GM12891 (cell line): ENCODE measurements around the gene YAF2.

Experiments used
- DNase-seq: peaks from one replicate; pipeline ENCODE4 v3.0.0; 2011; ENCODE audit warnings: low spot score; ENCODE audit not compliant: insufficient read length
- FAIRE-seq: peaks from 2 replicates; lab custom pipeline; 2011; peaks lifted over from hg19 to GRCh38; lab: Jason Lieb, UNC
- PAX5 ChIP-seq: IDR thresholded peaks from 2 replicates; pipeline ENCODE4 v1.6.1; 2011; ENCODE audit warnings: low read length, moderate library complexity, mild to moderate bottlenecking; ENCODE audit not compliant: insufficient read depth, severe bottlenecking
- POLR2A ChIP-seq: IDR thresholded peaks from 2 replicates; pipeline ENCODE4 v1.6.1; 2011; ENCODE audit warnings: low read depth, low read length, control low read depth
- POLR2AphosphoS5 ChIP-seq: IDR thresholded peaks from 2 replicates; pipeline ENCODE4 v1.6.1; 2011; ENCODE audit warnings: low read depth, low read length, control low read depth
- POU2F2 ChIP-seq: IDR thresholded peaks from 2 replicates; pipeline ENCODE4 v1.6.1; 2011; ENCODE audit warnings: low read depth, mild to moderate bottlenecking, control low read depth, low read length, moderate library complexity
- SPI1 ChIP-seq: IDR thresholded peaks from 2 replicates; pipeline ENCODE4 v1.6.1; 2011; ENCODE audit warnings: low read depth, low read length, control low read depth
- TAF1 ChIP-seq: IDR thresholded peaks from 2 replicates; pipeline ENCODE4 v1.6.1; 2011; ENCODE audit warnings: low read depth, low read length, control low read depth

The YAF2 gene

DNA sequence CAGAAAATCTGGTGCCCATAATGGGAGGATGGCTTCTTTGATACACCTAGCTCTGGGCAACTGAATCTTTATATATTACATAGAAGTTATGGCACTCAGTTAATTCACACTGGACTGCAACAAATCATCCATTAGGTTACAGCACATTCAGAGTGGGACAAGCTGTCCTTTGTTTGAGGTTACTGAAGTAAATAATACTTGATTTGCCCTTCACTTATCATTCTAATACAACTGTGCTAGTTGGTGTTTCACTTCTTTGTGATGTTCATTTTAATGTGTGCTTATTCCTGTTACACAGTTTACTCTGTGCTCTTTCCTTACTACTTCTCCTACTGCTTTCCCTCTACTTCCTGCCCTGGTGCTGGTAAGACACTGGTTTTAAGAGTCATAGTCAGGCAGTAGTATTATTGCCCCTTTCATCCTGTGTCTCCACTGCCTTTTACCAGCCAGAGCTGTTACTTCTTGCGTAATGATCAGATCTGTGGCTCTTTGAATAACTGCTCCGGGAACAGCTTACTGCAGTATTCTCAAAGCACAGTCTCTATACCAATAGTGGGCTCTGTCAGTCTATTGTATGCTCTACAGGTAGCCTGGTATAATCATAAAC is 57.0 kb downstream of the YAF2 start:
- no peak for DNase-seq
- TF ChIP-seq POLR2A (no peak), SPI1 (no peak), POU2F2 (no peak), TAF1 (no peak), POLR2AphosphoS5 (no peak), PAX5 (no peak)
- FAIRE-seq, result peak; percentile 16

DNA sequence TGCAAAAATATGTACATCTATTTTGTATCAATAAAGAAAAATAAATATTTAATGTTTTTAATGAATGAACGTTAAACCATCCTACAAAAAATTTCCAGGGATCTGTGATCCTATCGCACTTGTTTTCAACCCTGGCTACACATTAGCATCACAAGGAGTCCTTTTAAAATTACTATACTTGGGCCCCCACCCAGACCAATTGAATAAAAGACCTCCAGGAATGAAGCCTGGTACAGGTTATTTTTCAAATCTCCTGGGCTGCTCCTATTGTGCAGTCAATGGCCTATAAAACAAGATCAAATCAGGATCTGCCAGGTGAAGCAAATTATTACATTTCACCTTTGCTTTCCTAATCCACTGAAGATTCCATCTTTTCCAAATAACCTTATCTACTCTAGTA is 59.9 kb downstream of the YAF2 start:
- FAIRE-seq, result no peak
- TF ChIP-seq POU2F2, result no peak
- DNase-seq, result no peak

GRCh38 chr12:42174978-42175377 is 63.1 kb downstream of the YAF2 start:
- TF ChIP-seq PAX5 (no peak), POU2F2 (no peak), POLR2AphosphoS5 (no peak), TAF1 (no peak), POLR2A (no peak), SPI1 (no peak)
- FAIRE-seq (no peak), DNase-seq (no peak)

DNA sequence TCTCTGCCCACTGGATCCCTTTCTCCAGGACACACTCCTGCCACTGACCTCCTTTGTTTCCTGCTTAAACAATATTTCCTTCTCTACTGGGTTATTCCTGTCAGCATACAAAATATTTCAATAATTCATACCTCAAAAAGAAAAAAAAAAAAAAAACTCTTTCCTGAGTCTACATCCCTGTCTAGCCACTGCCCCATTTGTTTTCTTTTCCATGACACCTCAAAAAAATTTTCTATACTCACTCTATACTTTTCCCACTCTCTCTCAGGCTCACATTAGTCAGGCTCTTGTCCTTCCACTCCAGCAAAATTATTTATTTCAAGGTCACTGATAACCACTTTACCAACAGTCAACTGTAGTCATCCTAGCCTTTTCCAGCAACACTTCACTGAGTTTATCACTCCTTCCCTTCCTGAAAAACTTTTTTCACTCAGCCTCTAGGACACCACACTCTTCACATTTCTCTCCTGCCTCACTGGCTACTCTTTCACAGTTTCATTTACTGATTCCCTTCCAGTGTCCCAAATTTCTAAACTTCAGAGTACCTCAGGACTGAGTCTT is 64.0 kb downstream of the YAF2 start:
- TF ChIP-seq POLR2AphosphoS5 (no peak), POU2F2 (no peak), POLR2A (no peak), PAX5 (no peak), SPI1 (no peak), TAF1 (no peak)
- DNase-seq (no peak), FAIRE-seq (no peak)

- TF ChIP-seq POLR2AphosphoS5 (no peak), PAX5 (no peak), POLR2A (no peak), POU2F2 (no peak), TAF1 (no peak), SPI1 (no peak)
- DNase-seq (no peak), FAIRE-seq (no peak)
These were observed 65.4 kb downstream of the YAF2 start for GRCh38 chr12:42172441-42173210.

GRCh38 chr12:42167711-42168110 is 70.3 kb downstream of the YAF2 start:
- no peak for TF ChIP-seq POU2F2
- TF ChIP-seq SPI1, result no peak
- TF ChIP-seq POLR2A, result no peak
- TF ChIP-seq POLR2AphosphoS5, result no peak
- no peak for TF ChIP-seq PAX5
- TF ChIP-seq TAF1, result no peak
- FAIRE-seq (no peak), DNase-seq (no peak)

DNA sequence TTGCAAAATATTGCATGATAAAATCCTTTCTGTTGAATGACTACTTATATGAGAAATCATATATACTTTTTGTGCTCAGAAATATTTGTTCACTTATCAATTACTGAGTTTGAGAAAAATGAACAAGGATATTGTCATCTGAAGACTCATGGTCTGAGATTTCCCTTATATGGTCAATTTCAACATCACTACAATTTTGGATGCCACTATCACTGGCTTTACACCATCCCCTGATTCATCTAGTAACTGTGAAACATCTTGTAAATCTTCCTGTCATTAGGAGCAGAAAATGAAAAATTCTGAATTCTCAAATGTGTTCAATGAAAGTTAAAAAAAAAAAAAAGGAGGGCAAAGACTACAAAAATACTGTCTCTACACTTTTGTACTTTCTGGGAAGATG is 71.5 kb downstream of the YAF2 start:
- FAIRE-seq (no peak), DNase-seq (no peak)
- no peak for TF ChIP-seq PAX5
- TF ChIP-seq POLR2AphosphoS5, result no peak
- TF ChIP-seq SPI1, result no peak
- no peak for TF ChIP-seq TAF1
- no peak for TF ChIP-seq POLR2A
- no peak for TF ChIP-seq POU2F2

DNA sequence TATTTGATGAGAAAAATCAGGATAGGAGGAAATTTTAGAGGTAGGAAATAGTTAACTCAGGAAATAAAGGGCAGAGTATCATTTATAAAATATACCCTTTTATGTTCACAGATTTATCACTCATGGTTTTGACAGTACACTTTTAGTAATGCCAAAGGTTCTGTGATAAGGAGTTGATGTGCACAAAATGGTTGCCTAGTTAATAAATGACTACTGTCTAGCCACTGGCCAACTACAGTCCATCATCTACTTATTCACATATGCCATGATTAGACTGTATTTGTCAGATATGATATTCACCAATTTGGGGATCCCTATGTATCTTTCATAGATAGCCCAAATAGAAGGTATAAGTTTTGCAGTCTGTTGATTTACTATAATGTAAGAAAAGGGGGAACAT is 74.1 kb downstream of the YAF2 start:
- DNase-seq (no peak), FAIRE-seq (peak; percentile 28)
- no peak for TF ChIP-seq POU2F2
- TF ChIP-seq PAX5, result no peak
- no peak for TF ChIP-seq TAF1
- no peak for TF ChIP-seq SPI1
- no peak for TF ChIP-seq POLR2AphosphoS5
- no peak for TF ChIP-seq POLR2A

DNA sequence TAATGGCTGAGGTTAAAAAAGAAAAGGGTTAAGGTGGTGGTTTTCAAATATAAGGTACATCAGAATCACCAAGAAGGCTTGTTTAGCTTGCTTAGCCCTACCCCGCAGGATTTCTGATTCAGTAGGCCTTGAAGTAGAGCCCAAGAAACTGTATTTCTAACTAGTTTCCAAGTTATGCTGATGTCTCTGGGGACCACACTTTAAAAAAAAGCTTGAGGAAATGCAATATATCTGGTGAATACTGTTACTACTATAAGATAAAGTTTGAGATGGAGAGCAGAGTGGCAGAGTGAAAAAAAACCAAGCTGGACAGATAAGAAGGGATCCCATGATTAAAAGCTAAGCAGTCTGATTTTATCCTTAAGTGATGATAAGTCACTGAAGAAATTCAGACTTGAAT is 75.1 kb downstream of the YAF2 start:
- TF ChIP-seq POLR2AphosphoS5, result no peak
- TF ChIP-seq POLR2A, result no peak
- no peak for TF ChIP-seq POU2F2
- no peak for TF ChIP-seq SPI1
- TF ChIP-seq TAF1, result no peak
- FAIRE-seq, result no peak
- DNase-seq, result no peak
